SK-N-MC (cell line): ENCODE data around the gene AMMECR1.

ENCODE experiments used
- DNase-seq: peaks from one replicate; pipeline ENCODE4 v3.0.0-alpha.2; 2011; ENCODE audit warnings: low read depth, low spot score
- H3K27ac ChIP-seq: fragments of 200-600 bp; sonication (generic); 2 replicates; pipeline ENCODE4 v1.5.1; 2016; ENCODE audit warnings: mixed run types
- H3K36me3 ChIP-seq: fragments of 200-600 bp; sonication (generic); 2 replicates; pipeline ENCODE4 v1.6.1; 2017; ENCODE audit warnings: antibody characterized with exemption, low read length, mixed read lengths; ENCODE audit not compliant: insufficient read depth
- H3K4me3 ChIP-seq: fragments of 200-600 bp; sonication (generic); 2 replicates; pipeline ENCODE4 v1.5.1; 2016
- H3K9ac ChIP-seq: fragments of 200-600 bp; sonication (generic); 2 replicates; pipeline ENCODE4 v1.8.0; 2017; ENCODE audit warnings: mixed run types, mixed read lengths; ENCODE audit not compliant: insufficient read length
- H3K9me3 ChIP-seq: fragments of 200-600 bp; sonication (generic); 2 replicates; pipeline ENCODE4 v1.6.1; 2017; ENCODE audit warnings: low read depth, mild to moderate bottlenecking, antibody characterized with exemption, low read length, moderate library complexity, mixed read lengths
- EZH2 ChIP-seq: fragments of 200-600 bp; sonication (generic); IDR thresholded peaks from one replicate; pipeline ENCODE4 v1.6.1; 2017; ENCODE audit warnings: antibody characterized with exemption
- FOXP2 ChIP-seq: optimal IDR thresholded peaks from 2 replicates; pipeline ENCODE3; 2011; ENCODE audit warnings: mild to moderate bottlenecking, moderate library complexity; ENCODE audit not compliant: insufficient read depth; ENCODE audit errors: extremely low read length, control extremely low read depth
- POLR2AphosphoS5 ChIP-seq: IDR thresholded peaks from 2 replicates; pipeline ENCODE4 v1.6.1; 2012; ENCODE audit warnings: mild to moderate bottlenecking, low read depth, low read length, borderline replicate concordance

AMMECR1 gene

GRCh38 chrX:110214684-110215083, 103.2 kb downstream of the AMMECR1 start:
- H3K27ac ChIP-seq = no peak overlapping the region
- DNase-seq = no peak
- TF ChIP-seq EZH2 (no peak), FOXP2 (no peak), POLR2AphosphoS5 (no peak)
- H3K36me3 ChIP-seq = no peaks in the 10 kb centered on the region
- no peak overlapping the region for H3K9ac ChIP-seq
- H3K4me3 ChIP-seq = no peak overlapping the region
- no peaks in the 10 kb centered on the region; the same call in 1 of the 2 replicates for H3K9me3 ChIP-seq

- H3K36me3 ChIP-seq = no peaks in the 10 kb centered on the region
- H3K9ac ChIP-seq = no peak overlapping the region
- H3K9me3 ChIP-seq = no peaks in the 10 kb centered on the region
- DNase-seq = no peak
- H3K4me3 ChIP-seq = no peak overlapping the region
- no peak for TF ChIP-seq POLR2AphosphoS5
- no peak for TF ChIP-seq EZH2
- no peak for TF ChIP-seq FOXP2
- H3K27ac ChIP-seq = no peak overlapping the region
Observed at GRCh38 chrX:110213183-110213582, 104.7 kb downstream of the AMMECR1 start.

GRCh38 chrX:110212299-110212698, 105.6 kb downstream of the AMMECR1 start:
- H3K9me3 ChIP-seq = no peaks in the 10 kb centered on the region
- no peak overlapping the region for H3K9ac ChIP-seq
- no peak for TF ChIP-seq FOXP2
- no peak for TF ChIP-seq EZH2
- TF ChIP-seq POLR2AphosphoS5 = no peak
- no peak for DNase-seq
- no peak overlapping the region for H3K27ac ChIP-seq
- H3K4me3 ChIP-seq = no peak overlapping the region
- no peaks in the 10 kb centered on the region for H3K36me3 ChIP-seq

GRCh38 chrX:110211340-110211739, 106.5 kb downstream of the AMMECR1 start:
- DNase-seq = no peak
- Histone ChIP-seq H3K36me3 (no peaks in the 10 kb centered on the region), H3K27ac (no peak overlapping the region), H3K9ac (no peak overlapping the region), H3K4me3 (no peak overlapping the region), H3K9me3 (no peaks in the 10 kb centered on the region)
- TF ChIP-seq POLR2AphosphoS5 = no peak
- no peak for TF ChIP-seq FOXP2
- TF ChIP-seq EZH2 = no peak

GRCh38 chrX:110210417-110211139, 107.3 kb downstream of the AMMECR1 start:
- TF ChIP-seq POLR2AphosphoS5 (no peak), FOXP2 (no peak), EZH2 (no peak)
- no peak overlapping the region for H3K9ac ChIP-seq
- no peak for DNase-seq
- no peaks in the 10 kb centered on the region for H3K36me3 ChIP-seq
- H3K9me3 ChIP-seq = no peaks in the 10 kb centered on the region
- H3K4me3 ChIP-seq = no peak overlapping the region
- H3K27ac ChIP-seq = no peak overlapping the region

GRCh38 chrX:110208092-110208491, 109.8 kb downstream of the AMMECR1 start:
- H3K4me3 ChIP-seq = no peak overlapping the region
- no peaks in the 10 kb centered on the region for H3K36me3 ChIP-seq
- no peak for TF ChIP-seq EZH2
- no peak for TF ChIP-seq POLR2AphosphoS5
- TF ChIP-seq FOXP2 = no peak
- H3K27ac ChIP-seq = no peak overlapping the region
- no peaks in the 10 kb centered on the region for H3K9me3 ChIP-seq
- no peak overlapping the region for H3K9ac ChIP-seq
- DNase-seq = no peak

- no peak overlapping the region for H3K27ac ChIP-seq
- no peak for TF ChIP-seq EZH2
- no peak for TF ChIP-seq FOXP2
- TF ChIP-seq POLR2AphosphoS5 = no peak
- no peak overlapping the region for H3K4me3 ChIP-seq
- no peaks in the 10 kb centered on the region for H3K9me3 ChIP-seq
- no peaks in the 10 kb centered on the region for H3K36me3 ChIP-seq
- no peak for DNase-seq
- H3K9ac ChIP-seq = no peak overlapping the region
Observed at GRCh38 chrX:110204986-110205385, 112.9 kb downstream of the AMMECR1 start.

- TF ChIP-seq POLR2AphosphoS5 (no peak), FOXP2 (no peak), EZH2 (no peak)
- Histone ChIP-seq H3K27ac (no peak overlapping the region), H3K9me3 (no peaks in the 10 kb centered on the region), H3K36me3 (no peaks in the 10 kb centered on the region), H3K4me3 (no peak overlapping the region), H3K9ac (no peak overlapping the region)
- DNase-seq = no peak
Observed at GRCh38 chrX:110201799-110202198, 116.1 kb downstream of the AMMECR1 start.

GRCh38 chrX:110194977-110195376, 122.9 kb downstream of the AMMECR1 start:
- H3K27ac ChIP-seq = no peak overlapping the region
- H3K36me3 ChIP-seq = no peaks in the 10 kb centered on the region
- DNase-seq = no peak
- H3K9me3 ChIP-seq = no peaks in the 10 kb centered on the region
- no peak for TF ChIP-seq EZH2
- no peak for TF ChIP-seq POLR2AphosphoS5
- TF ChIP-seq FOXP2 = no peak
- no peak overlapping the region for H3K4me3 ChIP-seq
- H3K9ac ChIP-seq = no peak overlapping the region
